Activated naive CD4-positive, alpha-beta T cell (primary cell): ENCODE results near the gene GGA2.
A peak's percentile ranks its signal among the peaks of the same experiment; 100 is the strongest.
"Not testable (repeated sequence)": the region's sequence is repeated elsewhere in the genome, so short reads cannot be mapped to it uniquely, and the experiment has no call there.

Source experiments
- DNase-seq, 4 experiments: peaks; one replicate each; lab custom pipeline; 2025; lab: John Stamatoyannopoulos, UW

GGA2 gene

DNA sequence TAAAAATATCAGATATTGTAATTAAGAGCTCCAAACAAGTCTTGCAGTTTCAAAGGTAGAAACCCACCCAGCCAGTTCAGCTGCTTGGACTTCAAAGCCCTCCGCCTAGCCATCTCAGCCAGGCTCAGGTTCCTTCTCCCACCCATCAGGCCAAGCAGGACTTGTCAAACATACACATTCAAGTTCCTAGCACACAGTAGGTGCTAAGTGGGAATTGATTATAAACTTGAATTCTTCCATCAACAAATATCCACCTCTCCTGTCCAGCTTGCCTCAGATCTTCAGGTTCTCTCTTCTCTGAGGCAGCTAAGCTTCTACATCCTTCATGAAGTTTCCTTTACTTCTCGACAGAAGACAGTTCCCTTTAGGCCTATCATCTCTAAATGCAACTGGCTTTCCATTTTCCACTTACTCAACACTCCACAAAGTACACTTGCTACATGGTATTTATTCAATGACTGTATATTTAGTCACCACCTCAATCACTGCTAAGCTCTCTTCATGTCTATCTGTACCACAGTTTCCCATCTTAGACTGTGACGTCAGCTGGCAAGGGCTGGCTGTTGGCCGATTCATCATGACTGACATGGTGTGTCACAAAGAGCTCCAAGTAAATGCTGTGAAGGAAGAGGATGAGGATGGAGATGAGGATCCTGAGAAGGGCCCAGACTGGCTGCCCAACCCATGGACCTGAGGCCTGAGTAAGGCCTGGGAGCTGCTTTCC lies 44.0 kb downstream of the GGA2 start:
- no peak for DNase-seq

- DNase-seq = no peak
Measured at GRCh38 chr16:23465179-23465578, 45.1 kb downstream of the GGA2 start.

GRCh38 chr16:23464196-23464595 lies 46.1 kb downstream of the GGA2 start:
- DNase-seq = no peak

- not testable (repeated sequence) for DNase-seq
Measured at GRCh38 chr16:23462994-23463393, 47.3 kb downstream of the GGA2 start.

- no peak for DNase-seq
Measured at GRCh38 chr16:23453338-23454052, 56.8 kb downstream of the GGA2 start.

DNA sequence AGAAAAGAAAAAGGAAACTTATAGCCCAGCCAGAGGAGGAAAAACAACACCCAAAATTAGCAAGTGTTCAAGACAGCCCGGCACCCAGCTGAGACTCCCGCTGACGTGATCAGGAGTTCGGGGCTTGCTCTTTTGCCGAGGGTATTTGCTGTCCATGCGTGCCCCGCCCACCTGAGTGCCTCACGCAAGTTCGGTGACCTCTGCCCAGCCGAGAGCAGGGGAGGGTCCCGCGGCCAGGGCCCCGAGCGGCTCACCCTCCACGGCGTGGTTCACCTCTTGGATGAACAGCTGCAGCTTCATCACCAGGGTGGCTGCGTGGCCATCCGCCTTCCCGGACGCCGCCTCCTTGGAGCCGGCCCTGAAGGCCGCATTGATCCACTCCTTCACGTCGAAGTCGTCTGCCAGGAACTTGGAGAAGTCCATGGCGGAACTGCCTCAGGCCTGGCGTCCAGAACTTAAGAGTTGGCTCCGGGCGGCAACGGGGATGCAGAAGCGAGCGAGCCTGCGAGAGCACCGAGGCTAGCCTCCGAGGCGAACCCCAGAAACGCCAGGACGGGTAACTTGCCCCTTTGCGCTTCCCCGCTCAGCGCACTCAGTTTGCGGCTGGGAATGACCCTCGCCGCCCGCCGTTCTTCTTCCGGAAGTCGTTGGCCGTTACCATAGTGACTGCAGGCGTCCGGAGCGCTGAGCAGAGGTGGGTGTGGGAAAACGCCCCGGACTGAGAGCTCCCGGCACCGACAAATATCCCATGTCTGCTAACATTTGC lies 57.5 kb downstream of the GGA2 start, which contains the start of gene COG7:
Gene COG7 (minus strand): TSS at position 618 of the 766 bp plus-strand sequence. CDS start 195 bp downstream, at position 423.
- peak; percentile 61 to 77 (median 68) for DNase-seq

- DNase-seq = no peak
Measured at GRCh38 chr16:23452221-23452571, 58.1 kb downstream of the GGA2 start.

- no peak for DNase-seq
Measured at GRCh38 chr16:23448392-23448791, 61.9 kb downstream of the GGA2 start.

- not testable (repeated sequence) for DNase-seq
Measured at GRCh38 chr16:23437542-23437941, 72.8 kb downstream of the GGA2 start.

GRCh38 chr16:23436951-23437350 lies 73.3 kb downstream of the GGA2 start:
- DNase-seq = no peak

- DNase-seq = peak; percentile 4 to 45 (median 18)
Measured at GRCh38 chr16:23435500-23435899, 74.8 kb downstream of the GGA2 start.

DNA sequence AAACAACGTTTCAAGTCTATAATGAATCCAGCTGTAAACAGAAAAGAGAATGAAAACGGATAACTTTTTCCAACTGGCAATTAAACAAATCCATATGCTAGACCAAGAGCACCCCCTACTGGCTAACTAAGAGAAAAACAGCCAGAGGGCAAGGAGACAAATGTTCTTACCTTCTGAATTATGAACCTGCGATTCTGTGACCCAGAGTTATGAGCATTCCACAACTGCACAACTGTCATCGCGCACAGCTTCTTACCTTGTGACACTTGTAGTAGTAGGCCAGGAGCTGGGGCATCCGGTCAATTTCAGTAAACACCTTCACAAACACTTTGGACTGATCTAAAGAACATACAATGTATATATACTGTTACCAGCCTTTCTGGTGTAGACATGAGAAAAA lies 75.9 kb downstream of the GGA2 start:
- no peak for DNase-seq

- DNase-seq = no peak
Measured at GRCh38 chr16:23433261-23433920, 76.9 kb downstream of the GGA2 start.

DNA sequence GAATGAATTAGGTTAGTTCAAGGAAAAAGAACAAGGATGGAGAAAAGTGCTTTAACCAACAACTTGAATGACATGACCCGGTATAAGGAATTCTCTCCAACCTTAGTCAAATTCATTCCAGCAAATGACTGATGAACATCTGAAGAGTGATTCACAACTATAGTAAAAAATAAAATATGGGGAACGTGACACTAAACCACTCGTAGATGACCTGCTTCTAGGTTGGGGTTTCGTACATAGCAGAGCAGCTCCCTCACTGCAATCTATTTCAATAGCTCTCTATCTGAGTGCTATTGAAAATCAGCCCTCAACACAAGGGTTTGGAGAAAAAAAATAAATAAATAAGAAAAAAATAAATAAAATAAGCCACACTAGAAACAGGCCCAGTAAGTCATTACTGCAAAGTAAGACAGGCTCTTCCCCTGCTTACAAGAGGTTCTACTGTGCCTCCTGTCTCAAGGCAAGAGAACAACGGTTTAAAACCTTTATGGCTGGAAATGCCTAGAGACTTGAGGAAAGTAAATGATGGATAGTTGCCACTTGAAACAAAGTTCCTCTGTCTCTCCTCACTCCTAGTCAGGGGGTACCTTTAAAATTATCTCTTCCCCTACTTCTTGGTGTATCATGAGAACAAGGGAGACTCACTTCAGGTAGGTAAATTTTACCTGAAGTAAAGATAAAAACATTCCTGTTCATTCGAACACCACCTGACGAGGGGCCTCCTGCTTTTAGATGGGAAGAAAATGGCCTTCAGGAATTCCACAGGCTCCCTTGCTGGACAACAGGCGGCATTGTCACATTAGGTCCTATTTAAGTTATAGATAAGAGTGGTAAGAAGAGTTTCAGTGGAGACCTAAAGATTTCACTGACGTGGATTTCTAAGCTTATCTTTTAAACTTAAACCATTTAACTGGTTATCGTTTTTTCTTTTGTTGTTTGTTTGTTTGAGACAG lies 77.8 kb downstream of the GGA2 start:
- DNase-seq = no peak

DNA sequence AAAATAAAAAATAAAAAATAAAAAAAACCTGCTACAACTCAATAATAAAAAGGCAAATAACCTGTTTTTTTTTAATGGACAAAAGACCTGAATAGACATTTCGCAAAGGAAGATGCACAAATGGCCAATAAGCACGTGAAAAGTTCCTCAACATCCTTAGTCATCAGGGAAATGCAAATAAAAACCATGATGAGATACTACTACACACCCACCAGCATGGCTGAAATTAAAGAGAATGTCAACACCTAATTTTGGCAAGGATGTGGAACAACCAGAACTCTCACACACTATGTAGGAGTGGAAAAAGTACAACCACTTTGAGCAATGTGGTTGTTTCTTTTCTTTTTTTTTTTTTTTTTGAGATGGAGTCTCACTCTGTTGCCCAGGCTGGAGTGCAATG lies 81.9 kb downstream of the GGA2 start:
- no peak for DNase-seq

GRCh38 chr16:23424292-23424958 lies 85.9 kb downstream of the GGA2 start:
- no peak for DNase-seq

DNA sequence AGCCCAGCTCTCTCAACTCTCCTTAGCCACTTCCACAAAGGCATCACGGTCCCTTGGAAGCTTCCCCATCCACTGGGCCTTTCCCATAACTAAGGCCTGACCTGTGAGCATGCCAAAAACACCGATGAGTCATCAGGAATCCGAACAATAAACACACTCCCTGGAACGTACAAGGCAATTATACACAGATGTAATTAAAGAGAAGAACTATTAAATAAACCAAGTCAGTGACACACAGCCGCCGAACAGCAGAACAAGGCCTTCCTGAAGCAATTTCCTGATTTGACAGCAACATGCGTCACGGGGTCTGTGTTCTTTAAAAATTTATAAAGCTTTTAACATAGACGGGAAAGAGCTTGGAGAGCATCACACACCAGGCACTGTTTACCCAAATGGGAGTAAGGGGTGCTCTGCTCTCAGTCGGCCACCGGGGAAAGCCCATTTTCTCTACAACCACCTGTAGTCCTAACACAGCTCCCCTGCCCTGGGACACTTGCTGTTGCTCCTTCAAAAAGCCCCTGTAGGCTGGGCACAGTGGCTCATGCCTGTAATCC lies 86.7 kb downstream of the GGA2 start:
- no peak for DNase-seq

GRCh38 chr16:23420011-23420410 lies 90.3 kb downstream of the GGA2 start:
- DNase-seq = no peak

DNA sequence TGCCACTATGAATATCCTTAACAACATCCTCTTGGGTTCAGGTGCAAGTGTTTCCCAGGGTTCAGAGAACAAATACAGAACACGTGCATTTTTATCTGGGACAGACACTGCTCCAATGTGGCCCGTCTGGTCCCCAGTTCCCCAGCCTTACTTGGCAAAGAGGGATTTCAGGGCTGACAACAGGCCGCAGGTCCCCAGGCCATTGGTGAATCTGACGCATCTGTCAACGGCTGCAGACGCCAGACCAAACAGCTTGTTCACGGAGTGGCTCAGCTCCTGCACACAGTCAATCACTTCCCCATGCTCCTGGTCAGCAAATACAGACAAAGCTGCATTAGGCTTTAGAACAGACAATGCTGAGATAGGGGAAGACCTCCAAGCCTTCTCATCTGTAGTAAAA lies 93.5 kb downstream of the GGA2 start:
- DNase-seq = no peak

- DNase-seq = no peak
Measured at GRCh38 chr16:23414731-23415130, 95.6 kb downstream of the GGA2 start.
